Stimulated activated CD8-positive, alpha-beta memory T cell treated with anti-CD3 and anti-CD28 coated beads, Interleukin-15, amount 100 ng/mL, for 48 hours (primary cell): Measurements from ENCODE around the gene GABRE.
"Not testable (repeated sequence)": the region's sequence is repeated elsewhere in the genome, so short reads cannot be mapped to it uniquely, and the experiment has no call there.

Experiments used
- DNase-seq, 2 donors: peaks; one replicate each; pipeline ENCODE4 v3.0.0-alpha.2; 2020; ENCODE audit warnings: low read depth in 2 of 2

Gene GABRE

GRCh38 chrX:151970027-151970426 is 4.4 kb downstream of the GABRE start:
- DNase-seq = no peak

DNA sequence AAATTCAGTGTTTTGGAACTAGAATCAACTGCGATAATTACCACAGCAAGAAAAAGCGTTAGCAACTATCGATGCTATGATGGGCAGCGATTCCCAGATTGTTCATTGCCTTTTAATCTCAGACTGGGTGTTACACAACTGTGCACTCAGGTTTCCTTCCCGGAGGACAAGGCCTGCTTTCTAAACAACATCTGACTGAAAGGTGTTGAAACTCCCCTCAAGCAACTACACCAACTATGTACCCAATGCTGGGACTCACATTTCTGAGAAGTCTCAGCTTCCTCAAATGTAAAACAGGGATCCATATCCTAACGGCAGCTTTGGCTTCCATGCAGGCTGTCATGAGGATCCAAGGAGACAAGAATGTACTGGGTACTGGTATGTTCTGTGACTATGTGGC is 8.2 kb downstream of the GABRE start:
- no peak for DNase-seq

GRCh38 chrX:151962034-151962433 is 12.4 kb downstream of the GABRE start:
- DNase-seq = no peak

GRCh38 chrX:151958101-151958500 is 16.4 kb downstream of the GABRE start:
- no peak for DNase-seq

DNA sequence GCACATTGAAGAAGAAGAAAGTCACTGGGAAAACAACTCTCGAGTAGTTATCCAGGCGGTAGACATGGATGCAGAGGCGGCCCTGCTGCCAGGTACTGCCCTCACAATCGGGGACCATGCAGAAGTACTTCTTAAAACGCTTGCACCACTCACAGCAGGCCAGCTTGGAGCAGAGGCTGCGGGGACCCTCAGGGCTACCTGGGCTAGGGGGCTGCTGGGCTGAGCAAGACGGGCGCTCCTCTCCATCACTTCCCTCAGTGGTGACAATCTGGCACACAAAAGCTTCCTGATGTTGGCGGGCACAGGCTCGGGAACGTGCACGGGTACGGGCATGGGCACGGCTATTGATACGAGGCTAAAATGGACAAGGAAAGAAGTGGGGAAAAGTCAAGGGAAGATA is 19.7 kb downstream of the GABRE start:
- no peak for DNase-seq

DNA sequence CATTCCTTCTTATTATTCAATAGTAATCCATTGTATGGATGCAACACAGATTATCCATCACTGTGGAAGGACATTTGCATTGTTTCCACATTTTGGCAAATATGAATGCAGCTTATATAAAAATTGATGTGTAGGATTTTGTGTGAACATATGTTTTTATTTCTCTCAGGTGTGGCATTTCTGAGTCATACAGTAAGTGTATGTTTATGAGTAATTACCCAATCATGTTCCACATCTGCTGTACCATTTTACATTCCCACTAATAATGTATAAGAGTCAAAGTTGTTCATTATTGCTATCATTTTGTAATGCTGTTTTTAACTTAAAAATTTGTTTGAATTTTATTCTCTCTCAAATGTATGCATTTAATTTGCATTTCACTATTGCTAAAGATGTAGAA is 36.3 kb downstream of the GABRE start:
- DNase-seq = no peak

GRCh38 chrX:151935358-151935757 is 39.1 kb downstream of the GABRE start:
- no peak for DNase-seq

GRCh38 chrX:151929126-151929525 is 45.4 kb downstream of the GABRE start:
- DNase-seq = no peak

GRCh38 chrX:151923648-151924047 is 50.8 kb downstream of the GABRE start:
- DNase-seq = no peak

- no peak for DNase-seq
Measured at GRCh38 chrX:151922692-151923091, 51.8 kb downstream of the GABRE start.

DNA sequence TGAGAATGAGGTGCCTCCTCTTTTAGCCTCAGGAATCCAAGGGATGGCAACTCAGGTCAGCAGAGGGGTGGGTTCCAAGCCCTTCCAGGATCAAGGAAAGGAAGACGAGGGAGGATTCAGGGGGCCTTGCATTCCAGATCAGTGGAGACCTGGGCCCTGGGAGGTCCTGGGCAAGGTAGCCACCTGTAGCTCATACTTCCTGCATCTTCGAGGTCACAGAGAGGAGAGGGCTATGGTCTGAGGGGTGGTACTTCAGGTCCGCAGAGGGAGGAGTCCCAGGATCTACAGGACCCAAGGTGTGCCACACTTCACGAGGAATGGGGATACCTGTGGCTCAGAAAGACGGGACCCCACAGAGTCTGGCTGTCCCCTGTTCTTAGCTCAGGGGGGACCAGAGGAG is 52.6 kb downstream of the GABRE start:
- no peak for DNase-seq

DNA sequence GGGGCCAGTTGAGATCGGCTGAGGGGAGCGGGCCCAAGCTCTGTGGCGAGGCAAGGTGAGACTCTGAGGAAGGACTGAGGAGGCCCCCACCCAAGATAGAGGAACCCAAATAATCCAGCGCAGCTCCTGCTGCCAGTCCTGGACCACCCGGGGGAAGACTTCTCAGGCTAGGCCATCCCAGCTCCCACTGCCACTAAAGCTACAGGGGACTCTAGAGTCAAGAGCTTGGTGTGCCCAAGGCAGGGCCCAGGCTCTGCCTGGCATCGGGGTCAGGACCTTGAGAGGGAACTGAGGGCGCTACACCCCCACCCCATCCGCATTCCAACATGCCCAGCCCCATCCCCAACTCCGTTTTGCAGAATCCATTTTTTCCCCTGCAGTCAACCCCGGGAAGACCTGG is 53.2 kb downstream of the GABRE start:
- DNase-seq = no peak

GRCh38 chrX:151920530-151920929 is 53.9 kb downstream of the GABRE start:
- DNase-seq = no peak

DNA sequence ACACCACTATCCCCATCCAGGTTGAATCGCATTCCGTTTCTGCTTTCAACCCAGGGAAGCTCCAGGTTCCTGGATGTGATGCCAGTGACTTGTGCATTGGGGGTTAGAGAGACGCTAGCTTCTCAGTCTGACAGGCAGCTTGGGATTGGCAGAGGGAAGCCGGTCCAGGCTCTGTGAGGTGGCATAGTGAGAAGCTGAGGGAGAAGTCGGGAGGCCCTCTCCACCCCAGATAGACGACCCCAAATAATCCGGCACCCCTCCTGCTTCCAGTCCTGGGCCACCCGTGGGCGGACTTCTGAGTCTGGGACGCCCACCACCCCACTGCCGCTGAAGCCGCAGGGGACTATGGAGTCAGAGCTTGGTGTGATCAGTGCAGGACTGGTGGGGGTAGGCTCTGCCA is 54.4 kb downstream of the GABRE start:
- no peak for DNase-seq

- no peak for DNase-seq
Measured at GRCh38 chrX:151919610-151920009, 54.9 kb downstream of the GABRE start.

GRCh38 chrX:151918736-151919135 is 55.7 kb downstream of the GABRE start:
- DNase-seq = not testable (repeated sequence)

DNA sequence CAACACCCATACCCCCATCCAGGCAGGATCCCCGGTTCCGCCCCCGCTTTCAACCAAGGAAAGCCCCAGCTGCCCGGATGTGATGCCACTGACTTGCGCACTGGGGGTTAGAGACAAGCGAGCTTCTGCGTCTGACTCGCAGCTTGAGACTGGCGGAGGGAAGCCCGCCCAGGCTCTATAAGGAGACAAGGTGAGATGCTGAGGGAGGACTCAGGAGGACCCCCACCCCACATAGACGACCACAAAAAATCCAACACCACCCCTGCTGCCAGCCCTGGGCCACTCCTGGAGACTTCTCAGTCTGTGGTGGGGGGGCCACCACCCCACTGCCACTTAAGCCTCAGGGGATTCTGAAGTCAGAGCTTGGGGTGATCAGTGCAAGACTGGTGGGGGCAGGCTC is 61.7 kb downstream of the GABRE start, which contains the start of gene MAGEA4:
Gene MAGEA4, plus strand, starts transcription at position 110 of the 400 bp plus-strand sequence. CDS start 10,776 bp downstream, outside the sequence.
- no peak for DNase-seq

DNA sequence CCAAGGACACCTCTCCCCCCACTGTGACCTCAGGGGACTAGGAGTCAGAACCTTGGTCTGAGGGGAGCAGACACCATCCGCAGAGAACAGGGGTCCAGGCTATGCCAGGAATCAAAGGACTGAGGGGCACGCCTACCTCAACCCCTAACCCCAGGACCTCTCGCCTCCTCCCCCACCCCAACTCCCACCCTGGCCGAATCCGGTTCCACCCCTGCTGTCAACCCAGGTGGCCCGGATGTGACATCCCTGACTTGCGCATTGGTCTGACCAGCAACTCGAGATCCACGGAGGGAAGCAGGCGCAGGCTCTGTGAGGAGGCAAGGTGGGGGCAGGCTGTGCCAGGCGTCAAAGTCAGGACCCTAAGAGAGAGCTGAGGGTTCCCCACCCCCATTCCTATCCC is 62.3 kb downstream of the GABRE start:
- DNase-seq = no peak

- no peak for DNase-seq
Measured at GRCh38 chrX:151904989-151905388, 69.5 kb downstream of the GABRE start.
